Heart left ventricle (tissue), 16 donors: ENCODE measurements around the gene ELP1. TPM values are rescaled to one million over a fixed set of nuclear protein-coding genes. Genes with fewer than 3 reads are reported as not detected.
"Not testable (repeated sequence)": the region's sequence is repeated elsewhere in the genome, so short reads cannot be mapped to it uniquely, and the experiment has no call there.

Source experiments
- ATAC-seq, 4 donors: fragments of 200-7000 bp; cut with Tn5 transposase; one replicate each; pipeline ENCODE4 v1.9.1; 2020 to 2022; ENCODE audit warnings: moderate library complexity in 4 of 4, mild to moderate bottlenecking in 3 of 4, moderate number of reproducible peaks in 1 of 4
- DNase-seq, 5 donors: peaks; one replicate each; pipeline ENCODE4 v3.0.0-alpha.2; 2020
- H3K27ac ChIP-seq, 12 donors: fragments of 200-600 bp; sonication (generic) in 4 of 12; one replicate each; pipeline versions ENCODE4 v1.5.0 to v1.8.0; 2016 to 2022; ENCODE audit warnings: mild to moderate bottlenecking in 2 of 12
- H3K27me3 ChIP-seq, 9 donors: fragments of 200-600 bp; sonication (generic) in 2 of 9; one replicate each; pipeline versions ENCODE4 v1.5.1 to v1.8.0; 2016 to 2022; ENCODE audit warnings: mild to moderate bottlenecking in 3 of 9
- H3K36me3 ChIP-seq, 9 donors: fragments of 200-600 bp; sonication (generic) in 2 of 9; one replicate each; pipeline versions ENCODE4 v1.5.0 to v1.8.0; 2018 to 2022; ENCODE audit warnings: mild to moderate bottlenecking in 2 of 9
- H3K4me1 ChIP-seq, 12 donors: fragments of 200-600 bp; sonication (generic) in 4 of 12; one replicate each; pipeline versions ENCODE4 v1.5.0 to v1.8.0; 2016 to 2022; ENCODE audit warnings: mild to moderate bottlenecking in 3 of 12
- H3K4me3 ChIP-seq, 12 donors: fragments of 200-600 bp; sonication (generic) in 4 of 12; one replicate each; pipeline versions ENCODE4 v1.5.0 to v1.8.0; 2017 to 2022; ENCODE audit warnings: mild to moderate bottlenecking in 9 of 12, moderate library complexity in 4 of 12
- H3K9me3 ChIP-seq, 12 donors: fragments of 200-600 bp; sonication (generic) in 4 of 12; one replicate each; pipeline versions ENCODE4 v1.5.0 to v1.8.0; 2016 to 2022; ENCODE audit warnings: mild to moderate bottlenecking in 1 of 12
- POLR2A ChIP-seq, 2 donors: fragments of 450-650 bp; IDR thresholded peaks; one replicate each; pipeline ENCODE4 v1.6.1; 2017; ENCODE audit warnings: antibody characterized with exemption in 2 of 2, mild to moderate bottlenecking in 2 of 2, moderate library complexity in 2 of 2
- WGBS, 4 donors: extraction: QIAGEN DNeasy Blood & Tissue Kit in 2 of 4; methylation state at CpG; one replicate each; pipeline versions ENCODE4 v1.1.5 to v1.1.7; 2013 to 2018; 5-methylcytosine and 5-hydroxymethylcytosine counted together
- intact Hi-C, 10 donors: fragments of 100-400 bp; cut with DNase I; formaldehyde crosslinking; loops; one replicate each; pipeline versions ENCODE4 v1.11.1 to v1.14.2; 2022
- polyA plus RNA-seq, 2 donors: library from polyadenylated mRNA; stranded (reverse); fragments of 200-250 nt; gene quantifications; one replicate each; pipeline ENCODE4 v1.2.3, GENCODE V29; 2013
- total RNA-seq, 9 donors: library from RNA; depleted of rRNA in 2 of 9; stranded (reverse); fragments of >200 nt in 2 of 9; fragmentation: NEBNext Ultra II Directional in 3 of 9; extraction: Animal tissue kit (Norgen Biotek cat#: 25700) in 3 of 9; gene quantifications; one replicate each; pipeline versions ENCODE4 v1.1.0 to v1.2.4, GENCODE V29; 2016 to 2023
- TF ChIP-seq, protein P1 (sequence below), 12 donors: fragments of 200-600 bp; sonication (generic) in 4 of 12; IDR thresholded peaks; one replicate each; pipeline versions ENCODE4 v1.5.0 to v1.8.0; 2018 to 2022; ENCODE audit warnings: antibody characterized with exemption in 12 of 12, mild to moderate bottlenecking in 5 of 12
- donor health status: ischemic (EF 13 %, LVEDD 7.1; RV severe dilation, severe dysfunction).
- donor health status: healthy with polysubstance abuse.
- donor health status: DM: no; HTN: yes; CAD: no.
- donor health status: DM: no; HTN: no; CAD: no.
- donor health status: ischemic (EF 25% LVEDD 6.9; RV normal size, moderate dysfunction).
- donor health status: ischemic (EF 25% LVEDD 5.7; RV mildly dilated, moderate dysfunction).
- donor health status: healthy.
- donor health status: DM: yes; HTN: yes; CAD: no.
- donor health status: ischemic (EF 35%, LVEDD 5.7; RV mildly dilated, moderate dysfunction).
- donor health status: nonischemic (EF 11% LVEDD 7.7; RV severe dilation, severe dysfunction).
- donor health status: DM: yes; HTN: yes; CAD: no.
- donor health status: PGD.
- donor health status: ischemic (EF 29% LVEDD 5.4; RV normal size, mild dysfunction).
- donor health status: nonischemic (EF 23%, LVEDD 6.1; RV moderate dilation, normal function).

ELP1 gene
- total and polyA plus RNA-seq, 11 donors: 7.8 to 32.0 (median 20.5) TPM

GRCh38 chr9:108845507-108845906, 88.4 kb downstream of the ELP1 start:
- no peaks in the 10 kb centered on the region for H3K9me3 ChIP-seq
- WGBS, 4 donors: 89 to 90% (median 90%) methylated on average over 5 of the region's 5 CpGs
- H3K27me3 ChIP-seq: no peaks in the 10 kb centered on the region
- intact Hi-C loops: no loop called here
- ATAC-seq (no peak), DNase-seq (no peak)
- peaks cover 0 to 4% (median 0%) of the 10 kb centered on the region in 12 donors for H3K4me1 ChIP-seq
- H3K4me3 ChIP-seq: no peak overlapping the region
- H3K27ac ChIP-seq: no peak overlapping the region
- no peak for TF ChIP-seq POLR2A (IDR thresholded peaks at IDR 0.05)
- TF ChIP-seq, protein P1, sequence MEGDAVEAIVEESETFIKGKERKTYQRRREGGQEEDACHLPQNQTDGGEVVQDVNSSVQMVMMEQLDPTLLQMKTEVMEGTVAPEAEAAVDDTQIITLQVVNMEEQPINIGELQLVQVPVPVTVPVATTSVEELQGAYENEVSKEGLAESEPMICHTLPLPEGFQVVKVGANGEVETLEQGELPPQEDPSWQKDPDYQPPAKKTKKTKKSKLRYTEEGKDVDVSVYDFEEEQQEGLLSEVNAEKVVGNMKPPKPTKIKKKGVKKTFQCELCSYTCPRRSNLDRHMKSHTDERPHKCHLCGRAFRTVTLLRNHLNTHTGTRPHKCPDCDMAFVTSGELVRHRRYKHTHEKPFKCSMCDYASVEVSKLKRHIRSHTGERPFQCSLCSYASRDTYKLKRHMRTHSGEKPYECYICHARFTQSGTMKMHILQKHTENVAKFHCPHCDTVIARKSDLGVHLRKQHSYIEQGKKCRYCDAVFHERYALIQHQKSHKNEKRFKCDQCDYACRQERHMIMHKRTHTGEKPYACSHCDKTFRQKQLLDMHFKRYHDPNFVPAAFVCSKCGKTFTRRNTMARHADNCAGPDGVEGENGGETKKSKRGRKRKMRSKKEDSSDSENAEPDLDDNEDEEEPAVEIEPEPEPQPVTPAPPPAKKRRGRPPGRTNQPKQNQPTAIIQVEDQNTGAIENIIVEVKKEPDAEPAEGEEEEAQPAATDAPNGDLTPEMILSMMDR (IDR thresholded peaks at IDR 0.05): no peak
- H3K36me3 ChIP-seq: no peaks in the 10 kb centered on the region

DNA sequence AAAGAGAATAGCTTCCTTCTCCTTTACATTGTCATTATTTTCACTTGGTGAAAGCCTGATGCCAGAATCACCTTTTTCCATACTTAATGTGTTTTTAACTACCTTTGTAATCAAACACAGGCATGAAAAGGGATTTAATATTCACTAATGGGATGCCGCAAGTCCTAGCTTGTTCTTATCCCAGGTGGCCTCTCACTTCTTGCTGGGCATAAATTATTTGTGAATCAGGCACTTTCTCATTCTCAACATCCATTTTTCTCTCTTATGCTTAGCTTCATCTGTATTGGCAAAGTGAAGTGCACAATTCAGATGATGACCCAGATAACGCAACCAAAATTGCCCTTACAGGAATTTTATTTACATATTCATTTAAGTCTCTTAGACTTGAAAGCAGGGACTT, 89.1 kb downstream of the ELP1 start:
- intact Hi-C loops: no loop called here
- no peak for DNase-seq

GRCh38 chr9:108844391-108844790, 89.5 kb downstream of the ELP1 start:
- Histone ChIP-seq H3K4me3 (no peak overlapping the region), H3K36me3 (no peaks in the 10 kb centered on the region), H3K4me1 (peaks cover 0 to 4% (median 0%) of the 10 kb centered on the region in 12 donors), H3K9me3 (peaks cover 0 to 3% (median 0%) of the 10 kb centered on the region in 12 donors), H3K27ac (no peak overlapping the region), H3K27me3 (no peaks in the 10 kb centered on the region)
- DNase-seq (no peak), ATAC-seq (no peak)
- TF ChIP-seq POLR2A (IDR thresholded peaks at IDR 0.05): no peak
- TF ChIP-seq, protein P1 (IDR thresholded peaks at IDR 0.05): no peak
- intact Hi-C loops: no loop called here
- WGBS, 4 donors: 45 to 60% (median 52%) methylated on average over 2 of the region's 2 CpGs

More for the DNA sequence above, 89.1 kb downstream of the ELP1 start:
- H3K4me1 ChIP-seq: peaks cover 0 to 4% (median 0%) of the 10 kb centered on the region in 12 donors
- H3K4me3 ChIP-seq: no peak overlapping the region
- 93 to 97% (median 94%) methylated on average over 2 of the region's 2 CpGs for WGBS, 4 donors
- no peak overlapping the region for H3K27ac ChIP-seq
- no peak for ATAC-seq
- H3K9me3 ChIP-seq: no peaks in the 10 kb centered on the region
- no peak for TF ChIP-seq POLR2A (IDR thresholded peaks at IDR 0.05)
- TF ChIP-seq, protein P1 (IDR thresholded peaks at IDR 0.05): no peak
- no peaks in the 10 kb centered on the region for H3K27me3 ChIP-seq
- no peaks in the 10 kb centered on the region for H3K36me3 ChIP-seq

- DNase-seq (no peak), ATAC-seq (peak in 1 of 4 donors; percentile 24)
- intact Hi-C loops: no loop called here
- H3K4me3 ChIP-seq: no peak overlapping the region
- H3K27ac ChIP-seq: no peak overlapping the region
- no peaks in the 10 kb centered on the region for H3K27me3 ChIP-seq
- WGBS, 4 donors: 64 to 72% (median 68%) methylated on average over 16 of the region's 16 CpGs
- H3K36me3 ChIP-seq: no peaks in the 10 kb centered on the region
- peaks cover 0 to 4% (median 0%) of the 10 kb centered on the region in 12 donors for H3K4me1 ChIP-seq
- no peak for TF ChIP-seq POLR2A (IDR thresholded peaks at IDR 0.05)
- TF ChIP-seq, protein P1 (IDR thresholded peaks at IDR 0.05): no peak
- peaks cover 0 to 3% (median 0%) of the 10 kb centered on the region in 12 donors for H3K9me3 ChIP-seq
Measured at GRCh38 chr9:108842610-108843295, 91.2 kb downstream of the ELP1 start.

DNA sequence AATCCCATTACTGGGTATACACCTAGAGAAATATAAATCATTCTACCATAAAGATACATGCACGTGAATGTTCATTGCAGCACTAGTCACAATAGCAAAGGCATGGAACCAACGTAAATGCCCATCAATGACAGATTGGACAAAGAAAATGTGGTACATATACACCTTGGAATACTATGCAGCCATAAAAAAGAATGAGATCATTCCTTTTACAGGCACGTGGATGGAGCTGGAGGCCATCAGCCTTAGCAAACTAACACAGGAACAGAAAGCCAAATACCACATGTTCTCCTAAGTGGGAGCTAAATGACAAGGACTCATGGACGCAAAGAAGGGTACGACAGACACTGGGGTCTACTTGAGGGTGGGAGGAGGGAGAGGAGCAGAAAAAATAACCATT, 94.4 kb downstream of the ELP1 start:
- H3K27ac ChIP-seq, DNase-seq, H3K27me3 ChIP-seq, H3K4me3 ChIP-seq, intact Hi-C loops, H3K9me3 ChIP-seq, H3K36me3 ChIP-seq, ATAC-seq: not testable (repeated sequence)
- 83 to 91% (median 90%) methylated on average over 5 of the region's 5 CpGs for WGBS, 4 donors
- H3K4me1 ChIP-seq: peaks cover 0 to 12% (median 4%) of the 10 kb centered on the region in 12 donors
